Nucleus accumbens (tissue), 56 donors: ENCODE measurements around the gene ARHGEF3.

ENCODE experiments used
- DNase-seq, 56 donors: peaks; one replicate each; lab custom pipeline; 2025; lab: John Stamatoyannopoulos, UW

Gene ARHGEF3

DNA sequence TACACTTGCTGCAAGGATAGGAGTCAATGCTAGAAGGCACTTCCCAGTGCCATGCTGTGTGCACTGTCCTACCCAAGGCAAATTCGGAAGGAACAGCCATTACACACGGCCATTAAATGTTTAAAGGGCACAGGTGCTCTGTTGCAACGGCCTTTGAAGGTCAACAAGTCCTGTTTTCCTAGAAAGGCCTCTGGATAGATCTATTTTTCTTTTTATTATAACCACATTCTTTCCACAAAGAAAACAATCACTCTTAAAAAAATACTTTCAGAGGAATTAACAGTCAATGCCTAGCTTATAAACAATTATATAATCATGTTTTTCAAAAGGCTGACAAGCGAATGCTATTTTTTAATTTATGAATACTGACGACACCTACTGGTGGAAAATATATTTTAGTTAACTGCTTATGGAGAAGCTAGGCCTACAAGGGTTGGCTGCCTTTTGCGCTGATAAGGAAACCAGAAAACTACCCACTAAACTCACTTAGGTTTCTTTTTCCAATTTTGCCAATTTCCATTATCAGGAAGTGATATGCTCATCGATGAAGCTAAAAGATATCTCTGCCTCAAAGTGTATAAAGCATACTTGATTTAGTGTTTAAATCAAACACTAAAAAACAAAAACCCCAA is 2.4 kb downstream of the ARHGEF3 start:
- DNase-seq = peak in 15 of 56 donors; percentile 3 to 28 (median 11)

DNA sequence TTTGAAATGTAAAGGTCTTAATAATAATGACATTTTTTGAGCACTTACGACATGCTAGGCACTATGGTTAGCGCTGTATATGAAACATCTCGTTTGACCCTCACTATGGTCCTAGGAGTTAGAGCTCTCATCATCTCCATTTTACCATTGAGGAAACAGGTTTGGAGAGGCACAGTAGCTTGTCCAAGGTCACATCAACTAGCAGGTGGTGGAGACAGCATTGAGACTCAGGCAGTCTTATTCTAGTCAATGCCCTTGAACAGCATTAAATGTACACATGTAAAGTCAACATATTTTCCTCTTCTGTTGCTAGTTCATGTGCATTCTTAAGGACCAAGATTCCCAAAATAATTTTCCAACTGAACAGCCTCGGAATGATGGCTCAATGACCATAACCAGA is 4.8 kb downstream of the ARHGEF3 start:
- no peak for DNase-seq

DNA sequence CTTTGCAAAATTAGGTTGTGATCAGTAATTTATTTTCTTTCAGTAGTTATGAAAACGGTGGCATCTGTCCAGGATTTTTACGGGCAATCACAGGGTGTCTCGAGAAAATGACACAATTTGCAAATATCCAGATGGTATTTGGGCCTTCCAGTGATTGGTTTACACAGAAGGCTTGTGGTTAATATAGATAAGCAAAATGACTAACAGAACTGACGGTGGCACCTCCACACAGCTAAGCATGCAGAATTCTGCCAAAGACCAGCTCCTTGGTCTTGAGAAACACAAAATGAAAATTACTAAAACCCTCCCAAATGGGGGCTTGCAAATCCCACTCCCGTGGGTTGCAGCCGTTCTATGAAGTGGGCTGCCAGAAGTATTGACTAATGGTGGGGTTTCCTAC is 5.5 kb downstream of the ARHGEF3 start:
- DNase-seq = no peak

DNA sequence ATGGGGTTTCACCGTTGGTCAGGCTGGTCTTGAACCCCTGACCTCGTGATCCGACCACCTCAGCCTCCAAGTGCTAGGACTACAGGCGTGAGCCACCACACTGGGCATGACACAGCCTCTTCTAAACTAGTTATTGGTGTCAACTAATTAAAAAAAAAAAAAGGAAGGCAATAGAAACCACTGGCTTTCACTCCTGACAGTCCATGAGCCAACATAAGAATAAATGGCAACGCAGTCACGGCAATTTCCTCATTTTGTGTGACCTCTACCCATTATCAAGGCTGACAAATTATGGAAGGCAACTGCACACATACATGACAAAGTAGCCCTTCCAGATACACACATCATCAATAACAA is 5.9 kb downstream of the ARHGEF3 start:
- DNase-seq = no peak

DNA sequence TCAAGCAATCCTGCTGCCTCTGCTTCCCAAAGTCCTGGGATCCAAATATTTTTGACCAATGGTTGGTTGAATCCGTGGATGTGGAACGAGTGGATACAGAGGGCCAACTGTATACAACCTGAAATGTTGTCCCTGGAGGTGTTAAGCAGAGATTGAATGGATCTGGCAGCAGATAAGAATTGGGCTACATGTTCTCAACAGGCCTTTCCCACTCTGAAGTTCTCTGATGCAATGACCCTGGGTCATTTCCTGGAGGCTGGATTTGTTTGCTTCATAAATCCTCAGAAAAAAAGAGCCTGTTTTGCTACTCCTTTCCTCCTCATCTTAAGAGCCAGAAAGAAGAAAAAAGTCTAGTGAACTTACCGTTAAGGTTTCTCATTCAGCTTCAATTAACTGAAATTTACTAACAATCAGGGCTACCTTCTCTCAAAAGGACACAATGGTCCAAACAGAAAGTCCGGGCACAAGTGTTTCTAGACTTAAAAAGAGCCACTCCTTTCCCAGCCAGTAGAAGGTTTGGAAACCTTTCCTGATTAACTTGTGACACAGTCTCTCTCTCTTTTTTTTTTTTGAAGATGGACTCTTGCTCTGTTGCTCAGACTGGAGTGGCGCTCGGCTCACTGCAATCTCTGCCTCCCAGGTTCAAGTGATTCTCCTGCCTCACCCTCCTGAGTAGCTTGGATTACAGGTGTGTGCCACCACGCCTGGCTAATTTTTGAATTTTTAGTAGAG is 6.5 kb downstream of the ARHGEF3 start:
- DNase-seq = no peak

DNA sequence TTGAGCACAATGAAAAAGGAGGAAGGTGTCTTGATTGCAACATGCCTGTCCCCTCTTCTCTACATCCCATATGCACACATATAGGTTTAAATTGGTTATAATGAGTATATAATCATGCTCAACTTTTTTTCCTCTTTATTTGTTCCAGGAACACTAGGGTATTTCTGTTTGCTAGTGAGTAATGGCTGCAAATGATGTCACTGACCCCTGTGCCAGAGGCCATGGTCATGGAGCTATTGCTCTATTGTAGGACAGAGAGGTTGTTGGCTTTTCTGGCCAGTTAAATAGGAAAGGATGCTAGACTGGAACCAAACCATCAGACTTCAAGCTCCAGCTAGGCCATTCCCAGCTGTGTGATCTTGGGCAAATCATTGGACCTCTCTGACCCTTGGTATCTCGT is 9.6 kb downstream of the ARHGEF3 start:
- no peak for DNase-seq

DNA sequence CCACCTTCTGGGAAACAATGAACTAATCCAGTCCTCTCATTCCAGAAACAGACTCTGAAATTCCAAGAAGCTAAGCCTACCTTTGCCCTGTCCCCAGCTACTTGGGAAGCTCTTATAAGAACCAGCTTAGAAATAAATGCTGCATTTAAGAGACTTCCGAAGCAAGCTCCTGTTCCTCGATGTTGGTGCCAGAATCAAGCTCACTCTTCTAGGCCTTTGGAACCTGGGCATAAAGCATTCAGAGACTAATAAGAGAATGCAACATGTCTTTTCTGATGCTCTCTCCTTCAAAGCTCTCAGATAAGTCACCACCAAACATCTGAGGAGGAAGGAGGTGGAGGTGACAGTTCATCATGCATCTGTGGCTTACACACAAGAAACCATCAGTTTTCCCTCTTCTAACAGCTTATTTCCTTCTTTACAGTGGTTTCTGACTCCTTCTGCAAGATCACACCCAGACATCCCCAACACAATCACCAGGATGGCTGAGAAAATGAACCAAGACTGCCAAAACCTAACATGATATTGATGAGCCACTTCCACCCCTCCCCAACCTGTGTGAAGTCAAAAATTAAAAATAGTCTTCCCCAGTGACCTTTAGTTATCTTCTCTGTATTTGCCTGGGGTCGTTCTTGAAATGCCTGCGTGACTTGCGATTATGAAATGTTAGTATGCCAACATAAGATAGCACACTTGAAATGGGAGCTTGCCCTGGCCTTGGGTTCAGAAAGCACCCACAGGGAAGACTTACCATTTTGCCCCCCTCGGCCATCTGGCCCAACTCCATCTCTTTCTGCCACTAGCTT is 11.5 kb downstream of the ARHGEF3 start:
- no peak for DNase-seq

DNA sequence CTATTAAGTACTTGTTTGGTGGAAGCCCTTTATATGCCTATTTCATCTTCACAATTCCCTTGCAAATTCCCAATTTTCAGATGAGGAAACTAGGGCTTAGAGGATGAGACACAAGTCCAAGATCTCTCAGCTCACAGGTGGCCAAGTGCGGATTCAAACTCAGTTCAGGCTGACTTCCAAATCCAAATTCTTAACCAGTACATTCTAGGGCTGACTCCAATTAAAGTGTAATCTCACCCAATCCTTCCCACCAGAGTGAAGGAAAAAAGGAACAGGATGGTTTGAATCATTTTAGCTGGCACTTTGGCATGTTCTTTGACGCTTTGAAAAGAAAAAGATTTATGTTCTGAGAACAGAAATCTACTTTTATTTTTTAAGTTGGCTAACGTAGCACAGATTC is 12.7 kb downstream of the ARHGEF3 start:
- no peak for DNase-seq

DNA sequence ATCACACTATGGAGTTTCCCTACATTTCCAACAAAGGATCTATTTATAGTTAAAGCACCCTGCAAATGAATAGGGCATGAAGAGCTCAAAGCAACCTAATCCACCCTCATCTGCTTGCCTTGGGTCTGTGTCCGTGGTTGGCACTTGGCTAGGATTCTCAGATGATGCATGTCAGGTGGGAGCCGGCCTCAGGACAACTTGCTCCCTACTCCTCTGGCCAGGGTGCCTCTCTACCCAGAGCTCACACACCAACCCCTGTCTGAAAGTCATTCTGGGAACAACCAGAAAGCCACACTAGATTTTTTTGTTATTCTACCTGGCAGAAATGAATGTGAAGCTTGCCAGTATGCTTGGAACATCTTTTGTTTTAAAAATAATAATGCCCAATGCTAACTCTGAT is 13.2 kb downstream of the ARHGEF3 start:
- no peak for DNase-seq

DNA sequence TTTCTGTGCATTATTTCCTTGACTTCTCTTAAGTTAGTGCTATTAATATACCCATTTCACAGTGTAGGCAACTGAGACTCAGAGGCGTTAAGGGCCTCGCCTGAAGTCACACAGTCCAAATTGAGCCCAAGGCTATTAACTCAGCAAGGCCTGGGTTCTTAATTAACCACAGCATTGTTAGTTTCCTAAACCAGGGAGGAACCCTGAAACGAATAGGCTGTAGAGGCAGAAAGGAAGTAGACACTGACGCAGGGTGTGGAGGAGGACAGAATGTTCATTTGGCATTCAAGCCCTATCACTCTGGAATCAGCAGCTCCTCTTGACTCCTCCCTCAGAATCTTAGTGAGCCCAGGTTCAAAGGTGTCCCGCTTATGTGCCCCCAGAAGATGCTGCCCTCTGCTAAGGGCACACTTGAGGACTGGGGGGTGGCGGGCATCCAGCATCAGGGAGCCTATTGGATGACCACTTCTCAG is 13.9 kb downstream of the ARHGEF3 start:
- DNase-seq = no peak

DNA sequence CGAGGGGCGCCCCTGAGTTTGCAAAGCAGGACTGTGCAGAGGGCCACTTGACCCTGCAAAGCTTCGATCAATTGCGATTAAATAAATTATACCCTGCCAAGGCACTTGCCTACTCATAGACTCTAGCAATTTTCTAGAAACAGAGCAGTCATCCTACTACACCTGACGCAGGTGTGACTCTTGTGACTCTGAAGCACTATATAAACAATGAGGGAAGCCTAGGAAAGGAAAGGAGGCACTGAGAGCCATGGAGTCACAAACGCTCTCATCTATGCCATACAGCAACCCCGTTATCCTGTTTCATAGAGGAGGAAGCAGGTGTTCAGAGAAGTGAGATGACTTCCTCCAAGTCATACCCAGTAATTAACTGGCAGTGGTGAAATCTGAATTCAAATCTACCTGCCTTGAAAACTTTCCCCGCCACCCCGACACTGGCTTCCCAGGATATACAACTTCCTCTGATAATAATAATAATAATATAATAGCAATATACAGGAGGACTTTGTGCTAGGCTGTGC is 14.4 kb downstream of the ARHGEF3 start:
- DNase-seq = no peak

DNA sequence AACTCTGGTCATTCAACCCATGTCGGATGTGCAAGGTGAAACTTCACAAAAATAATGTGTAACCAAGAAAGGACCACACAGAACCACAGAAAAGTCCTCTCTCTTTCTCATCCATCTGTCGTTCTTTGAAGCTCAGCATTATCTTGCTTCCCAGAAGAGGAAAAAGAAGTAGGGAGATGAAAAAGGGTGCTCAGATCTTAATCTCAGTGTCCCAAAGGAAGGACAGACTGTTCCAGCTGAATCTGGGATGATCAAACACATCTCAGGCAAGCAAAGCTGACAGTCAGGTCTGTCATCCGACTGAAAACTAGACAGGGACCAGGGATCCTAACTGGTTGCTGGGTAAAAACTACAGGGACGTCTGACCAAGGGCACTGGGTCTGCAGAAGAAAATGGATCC is 16.2 kb downstream of the ARHGEF3 start:
- DNase-seq = no peak

DNA sequence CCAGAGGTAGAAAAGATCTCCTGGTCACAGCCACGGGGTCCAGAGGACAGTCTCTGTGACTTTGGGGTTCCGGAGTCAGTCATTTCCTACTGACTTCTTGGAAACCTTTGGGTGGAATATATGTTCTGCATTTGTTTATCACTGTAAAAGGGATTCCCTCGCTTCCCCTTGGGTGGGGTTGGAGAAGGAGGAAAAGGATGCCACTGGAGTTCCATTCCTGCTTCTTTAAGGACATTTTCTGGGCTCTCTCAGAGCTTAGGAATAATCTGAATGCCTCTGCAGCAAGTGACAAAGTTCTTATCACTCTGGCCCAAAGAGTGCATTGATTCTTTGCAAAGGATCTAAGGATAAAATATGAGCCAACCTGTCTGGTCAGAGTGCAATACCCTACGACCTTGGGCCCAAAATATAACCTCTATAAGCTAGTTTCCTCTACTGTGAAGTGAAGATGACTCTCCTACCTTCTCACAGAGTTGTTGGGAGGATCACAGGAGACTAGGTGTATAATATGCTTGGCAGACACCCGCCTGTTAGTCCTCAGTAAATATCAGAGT is 17.2 kb downstream of the ARHGEF3 start:
- no peak for DNase-seq

DNA sequence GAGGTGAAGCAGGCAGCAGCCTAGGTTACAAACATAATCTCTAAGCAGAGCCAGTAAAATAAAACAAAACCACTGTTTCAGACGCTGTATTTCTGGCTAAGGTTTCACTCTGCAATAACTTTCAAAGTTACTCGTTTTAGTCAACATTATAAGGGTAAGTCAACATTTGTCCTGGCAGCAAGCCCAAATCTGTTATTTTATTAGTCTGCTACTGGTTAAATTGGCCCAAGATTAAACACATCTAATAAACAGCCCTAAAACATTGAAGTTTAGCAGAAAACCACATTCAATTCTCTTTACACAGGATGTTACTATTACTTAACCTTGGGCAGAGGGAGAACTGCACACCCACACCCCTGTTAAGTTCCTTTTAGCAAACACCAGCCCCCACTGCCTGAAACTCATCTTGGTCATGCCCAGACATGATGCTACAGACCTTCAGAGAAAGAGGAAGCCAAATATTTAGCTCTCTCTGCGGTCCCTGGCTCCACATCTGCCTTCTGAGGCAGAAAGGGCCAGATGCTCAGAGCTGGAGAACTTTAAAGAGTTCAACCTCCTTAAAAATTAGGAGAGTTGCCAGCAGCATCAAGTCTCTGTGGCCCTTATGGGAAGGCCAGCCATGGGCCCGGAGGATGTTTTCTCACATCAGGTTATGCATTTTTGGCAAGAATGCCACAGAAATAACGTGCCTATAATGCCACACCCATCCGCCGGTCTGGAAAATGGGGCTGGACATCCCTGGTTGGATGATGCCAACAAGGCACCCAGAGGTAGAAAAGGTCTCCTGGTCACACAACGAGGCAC is 17.9 kb downstream of the ARHGEF3 start:
- peak in 13 of 56 donors; percentile 4 to 43 (median 16) for DNase-seq

DNA sequence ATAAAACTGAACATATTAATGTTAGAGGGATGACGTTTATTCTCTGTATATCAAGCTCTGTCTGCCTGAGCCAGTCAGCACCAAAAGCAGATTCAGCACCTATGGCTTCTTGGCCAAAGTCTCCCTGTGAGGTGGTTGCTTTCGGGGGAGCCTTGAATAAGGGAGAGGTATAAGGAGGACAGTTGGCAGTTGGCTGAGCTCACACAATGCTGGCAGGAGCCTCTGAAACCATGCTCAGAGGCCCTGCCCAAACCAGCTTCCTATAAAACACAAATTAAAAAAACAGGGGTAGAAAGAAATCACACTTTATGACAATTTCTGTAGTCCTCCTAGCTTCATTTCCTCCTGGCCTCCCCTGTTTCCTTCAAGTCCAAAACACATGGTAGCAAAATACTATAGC is 18.8 kb downstream of the ARHGEF3 start:
- no peak for DNase-seq

DNA sequence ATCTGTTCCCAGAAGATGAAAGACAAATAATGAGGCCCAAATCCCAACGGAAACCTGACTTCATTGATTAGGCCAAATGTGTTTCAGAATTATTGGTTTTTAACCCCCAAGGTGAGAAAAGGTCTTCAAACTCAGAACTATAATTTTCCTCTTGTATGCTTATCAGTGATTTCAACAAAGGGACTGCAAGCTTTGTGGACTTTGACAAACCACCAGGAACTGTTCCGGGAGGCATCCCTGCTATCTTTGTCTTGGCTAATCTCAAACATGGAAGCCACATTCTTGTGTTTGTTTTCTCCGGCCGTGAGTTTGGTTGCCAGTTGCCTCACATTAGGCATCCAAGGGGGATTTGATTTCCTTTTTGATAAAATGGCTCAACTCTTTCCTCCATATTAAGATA is 19.5 kb downstream of the ARHGEF3 start:
- DNase-seq = no peak

DNA sequence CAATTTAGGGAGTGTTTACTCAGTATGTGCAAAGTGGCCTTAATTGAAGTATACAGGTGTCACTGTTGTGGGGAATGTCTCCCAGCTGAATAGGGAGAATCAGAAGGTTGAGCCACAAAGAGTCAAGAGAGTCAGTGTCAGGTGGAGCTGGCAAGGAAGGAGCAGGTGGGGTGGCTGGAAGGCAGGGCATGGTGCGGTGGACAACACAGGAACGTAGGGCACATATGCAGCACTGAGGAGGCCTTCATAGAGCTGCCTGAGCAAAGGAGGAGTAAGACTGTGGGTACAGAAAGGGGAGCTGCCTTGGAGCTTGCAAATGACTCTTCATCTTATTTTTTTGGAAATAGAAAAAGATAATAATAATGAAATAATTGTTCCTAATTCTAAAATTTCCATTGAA is 20.0 kb downstream of the ARHGEF3 start:
- no peak for DNase-seq

DNA sequence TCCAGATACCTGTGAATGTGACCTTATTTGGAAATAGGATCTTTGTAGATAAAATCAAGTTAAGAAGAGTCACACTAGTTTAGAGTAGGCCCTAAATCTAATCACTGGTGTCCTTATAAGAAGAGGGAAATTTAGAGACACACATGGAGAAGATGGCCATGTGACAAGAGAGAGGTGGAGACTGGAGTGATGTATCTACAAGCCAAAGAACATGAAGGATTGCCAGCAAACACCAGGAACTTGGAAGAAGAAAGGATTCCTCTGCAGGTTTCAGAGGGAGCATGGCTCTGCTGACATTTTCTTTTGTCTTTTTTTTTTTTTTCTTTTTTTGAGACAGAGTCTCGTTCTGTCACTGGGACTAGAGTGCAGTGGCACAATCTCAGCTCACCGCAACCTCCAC is 20.8 kb downstream of the ARHGEF3 start:
- DNase-seq = no peak

DNA sequence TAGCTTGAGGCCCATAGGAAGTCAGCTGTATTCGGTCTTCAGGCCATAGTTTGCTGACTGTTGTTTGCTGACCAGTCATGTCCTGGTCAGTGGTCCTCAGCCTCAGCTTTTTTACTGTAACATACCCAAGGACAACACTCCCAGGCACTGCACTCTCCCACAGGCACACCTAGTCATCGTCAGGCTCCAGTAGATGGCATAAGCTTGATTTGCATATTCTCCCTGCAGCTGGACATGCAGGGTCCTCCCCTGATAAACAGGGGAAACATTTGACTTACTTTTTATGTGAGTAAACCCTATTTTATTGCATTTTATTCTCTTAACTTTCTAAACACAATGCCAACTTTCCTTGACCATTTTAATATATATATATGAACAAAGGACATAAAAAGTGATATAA is 22.9 kb downstream of the ARHGEF3 start:
- no peak for DNase-seq

DNA sequence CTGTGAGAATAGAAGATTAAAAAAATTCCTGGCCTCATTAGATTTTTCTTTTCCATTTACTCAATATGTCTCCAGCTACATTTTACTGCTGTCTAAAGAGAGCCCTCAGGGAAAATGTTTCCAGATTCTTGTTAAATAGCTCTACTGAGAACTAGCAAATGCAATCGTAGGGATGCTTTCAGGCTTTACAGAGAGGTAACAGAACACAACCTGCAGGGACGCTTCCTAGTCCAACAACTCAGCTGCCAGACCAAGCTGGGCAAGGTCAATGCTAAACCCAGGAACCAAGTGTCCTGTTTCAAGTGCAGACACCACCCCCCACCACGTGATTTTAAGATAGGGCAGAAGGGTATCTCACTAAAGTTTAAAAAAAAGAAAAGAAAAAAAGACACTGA is 25.2 kb downstream of the ARHGEF3 start:
- DNase-seq = no peak
